PFSK-1 (cell line): ENCODE results near the gene MED27.

ENCODE experiments used
- FOXP2 ChIP-seq: optimal IDR thresholded peaks from 2 replicates; pipeline ENCODE3; 2011; ENCODE audit warnings: borderline replicate concordance, control low read depth, inconsistent platforms; ENCODE audit not compliant: insufficient read depth; ENCODE audit errors: extremely low read length, extremely low read depth
- POLR2AphosphoS5 ChIP-seq: IDR thresholded peaks from 2 replicates; pipeline ENCODE4 v1.6.1; 2012; ENCODE audit warnings: low read depth, mild to moderate bottlenecking, control low read depth, low read length, moderate library complexity
- REST ChIP-seq, 2 experiments: IDR thresholded peaks; 2 replicates each; pipeline versions ENCODE4 v1.6.1 to v1.8.0; 2011 to 2012; ENCODE audit warnings: low read depth in 2 of 2, low read length in 2 of 2, control low read depth in 1 of 2, inconsistent platforms in 1 of 2, mild to moderate bottlenecking in 1 of 2, moderate library complexity in 1 of 2; ENCODE audit not compliant: insufficient read depth in 1 of 2
- SIN3A ChIP-seq: IDR thresholded peaks from 2 replicates; pipeline ENCODE4 v1.6.1; 2012; ENCODE audit warnings: mild to moderate bottlenecking, low read length, moderate library complexity, borderline replicate concordance; ENCODE audit not compliant: insufficient read depth
- TAF1 ChIP-seq: IDR thresholded peaks from 2 replicates; pipeline ENCODE4 v1.6.1; 2012; ENCODE audit warnings: low read length, control low read depth, borderline replicate concordance; ENCODE audit not compliant: insufficient read depth

The MED27 gene

GRCh38 chr9:131864531-131864930, 215.1 kb downstream of the MED27 start:
- no peak for TF ChIP-seq SIN3A
- TF ChIP-seq FOXP2: no peak
- no peak for TF ChIP-seq TAF1
- no peak for TF ChIP-seq POLR2AphosphoS5
- TF ChIP-seq REST (IDR thresholded peaks at IDR 0.05; ENCODE audit: insufficient read depth in 1 of 2, low read depth in 2 of 2, low read length in 2 of 2): no peak

GRCh38 chr9:131863306-131863896, 216.3 kb downstream of the MED27 start:
- TF ChIP-seq REST (IDR thresholded peaks at IDR 0.05; ENCODE audit: insufficient read depth in 1 of 2, low read depth in 2 of 2, low read length in 2 of 2) (no peak), FOXP2 (no peak), POLR2AphosphoS5 (no peak), TAF1 (no peak), SIN3A (no peak)

- no peak for TF ChIP-seq SIN3A
- no peak for TF ChIP-seq FOXP2
- TF ChIP-seq TAF1: no peak
- no peak for TF ChIP-seq REST (IDR thresholded peaks at IDR 0.05; ENCODE audit: insufficient read depth in 1 of 2, low read depth in 2 of 2, low read length in 2 of 2)
- TF ChIP-seq POLR2AphosphoS5: no peak
Measured at GRCh38 chr9:131862261-131862660, 217.4 kb downstream of the MED27 start.

DNA sequence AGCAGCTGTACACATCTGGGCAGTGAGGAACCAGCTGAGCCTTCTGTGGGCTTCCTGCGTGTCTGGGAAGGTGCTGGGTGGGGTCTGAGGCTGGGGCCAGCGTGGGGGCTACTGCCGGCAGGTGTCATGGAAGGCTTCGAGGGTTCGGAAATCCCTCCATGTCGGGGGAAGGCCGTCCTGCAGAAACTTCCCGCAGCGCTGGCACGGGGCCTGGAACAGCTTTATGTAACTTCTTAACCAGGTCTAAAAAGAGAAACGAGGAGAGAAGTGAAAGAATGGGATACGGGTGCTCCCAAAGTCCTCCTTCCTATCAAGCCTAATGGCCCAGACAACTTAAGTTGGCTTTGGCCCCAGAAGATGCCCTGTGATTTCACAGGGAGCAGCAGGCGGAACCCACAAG, 219.2 kb downstream of the MED27 start:
- TF ChIP-seq TAF1 (no peak), REST (IDR thresholded peaks at IDR 0.05; ENCODE audit: insufficient read depth in 1 of 2, low read depth in 2 of 2, low read length in 2 of 2) (no peak), POLR2AphosphoS5 (no peak), FOXP2 (no peak), SIN3A (no peak)

DNA sequence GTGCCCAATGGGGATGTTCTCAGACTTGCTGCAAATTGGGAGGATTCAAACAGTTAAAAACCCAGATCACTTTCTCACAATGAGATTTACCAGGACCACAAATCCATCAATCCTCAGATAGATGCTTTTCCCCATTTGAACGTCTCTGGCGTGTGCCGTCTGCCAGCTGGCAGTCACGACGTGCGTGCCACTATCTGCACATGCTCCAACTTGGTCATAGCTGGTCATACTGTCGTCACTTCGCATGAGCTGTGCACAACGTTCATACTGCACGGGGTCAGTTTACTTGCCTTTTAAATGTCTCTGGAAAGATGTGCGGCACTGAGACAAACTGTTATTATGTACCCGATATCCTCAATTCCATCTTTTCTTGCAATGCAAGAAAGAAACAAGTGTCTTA, 221.5 kb downstream of the MED27 start:
- TF ChIP-seq FOXP2: no peak
- no peak for TF ChIP-seq SIN3A
- TF ChIP-seq POLR2AphosphoS5: no peak
- TF ChIP-seq TAF1: no peak
- TF ChIP-seq REST (IDR thresholded peaks at IDR 0.05; ENCODE audit: insufficient read depth in 1 of 2, low read depth in 2 of 2, low read length in 2 of 2): no peak
